ENCODE measurements around the gene SLC6A7. TPM values are rescaled to one million over a fixed set of nuclear protein-coding genes. Genes with fewer than 3 reads are reported as not detected.

Gene SLC6A7
- total RNA-seq, 1 experiment from 2014 or later = 0.04 TPM

- no peak for DNase-seq (ENCODE audit: low spot score)
- ChIA-PET POLR2A (no interaction called here), CTCF (interaction anchor here (2.4 kb wide), 1 partner anchor 73 kb away, joined by 7 read pairs; no protein-coding TSS in a partner anchor)
- Mint-ChIP-seq H3K4me1 (no peaks in the 10 kb centered on the region), H3K9me3 (no peaks in the 10 kb centered on the region), H3K27ac (no peak overlapping the region), H3K27me3 (ENCODE audit: low read depth) (no peaks in the 10 kb centered on the region), H3K36me3 (no peaks in the 10 kb centered on the region), H3K4me3 (no peak overlapping the region)
- TF ChIP-seq SP1 (CRISPR knock-in tag; conservative IDR thresholded peaks at IDR 0.05) = no peak
- no peak for TF ChIP-seq MLX (CRISPR knock-in tag; IDR thresholded peaks at IDR 0.05)
- ATAC-seq = no peak
Measured at GRCh38 chr5:150248946-150249345, 59.1 kb downstream of the SLC6A7 start.

GRCh38 chr5:150249744-150250143 is 59.9 kb downstream of the SLC6A7 start:
- H3K36me3 Mint-ChIP-seq = no peaks in the 10 kb centered on the region
- no peaks in the 10 kb centered on the region for H3K27me3 Mint-ChIP-seq (ENCODE audit: low read depth)
- CTCF ChIA-PET = interaction anchor here (2.4 kb wide), 1 partner anchor 74 kb away, joined by 7 read pairs; no protein-coding TSS in a partner anchor
- TF ChIP-seq ZNF138 (CRISPR knock-in tag; conservative IDR thresholded peaks at IDR 0.05) = no peak
- no peak overlapping the region for H3K4me3 Mint-ChIP-seq
- no peaks in the 10 kb centered on the region for H3K9me3 Mint-ChIP-seq
- ATAC-seq = no peak
- H3K4me1 Mint-ChIP-seq = no peaks in the 10 kb centered on the region
- POLR2A ChIA-PET = no interaction called here
- no peak for DNase-seq (ENCODE audit: low spot score)
- H3K27ac Mint-ChIP-seq = no peak overlapping the region

- TF ChIP-seq ZNF317 (CRISPR knock-in tag; IDR thresholded peaks at IDR 0.05; ENCODE audit: borderline replicate concordance, low read depth) (no peak), TEAD1 (CRISPR knock-in tag; IDR thresholded peaks at IDR 0.05) (no peak)
- no peak for ATAC-seq
- POLR2A ChIA-PET = interaction anchor here (0.6 kb wide), 1 partner anchor 85 kb away, joined by 3 read pairs; the partner anchor contains the start of gene CDX1
- Mint-ChIP-seq H3K27ac (no peak overlapping the region), H3K27me3 (ENCODE audit: low read depth) (no peaks in the 10 kb centered on the region), H3K4me3 (no peak overlapping the region), H3K36me3 (no peaks in the 10 kb centered on the region), H3K4me1 (peaks cover 5% of the 10 kb centered on the region), H3K9me3 (no peaks in the 10 kb centered on the region)
- no peak for DNase-seq (ENCODE audit: low spot score)
- CTCF ChIA-PET = no interaction called here
Measured at GRCh38 chr5:150251504-150251903, 61.6 kb downstream of the SLC6A7 start.

GRCh38 chr5:150252489-150252888 is 62.6 kb downstream of the SLC6A7 start:
- no peak for TF ChIP-seq IRF1 (CRISPR knock-in tag; IDR thresholded peaks at IDR 0.05)
- no peak for TF ChIP-seq E2F5 (CRISPR knock-in tag; IDR thresholded peaks at IDR 0.05)
- no peak for TF ChIP-seq FOXP4 (CRISPR knock-in tag; IDR thresholded peaks at IDR 0.05)
- no peak for TF ChIP-seq CREM (CRISPR knock-in tag; IDR thresholded peaks at IDR 0.05)
- TF ChIP-seq RELA (CRISPR knock-in tag; IDR thresholded peaks at IDR 0.05; ENCODE audit: borderline replicate concordance) = no peak
- TF ChIP-seq ZNF232 (CRISPR knock-in tag; IDR thresholded peaks at IDR 0.05) = no peak
- no peak for TF ChIP-seq CREB1 (CRISPR knock-in tag; IDR thresholded peaks at IDR 0.05)
- no peak for TF ChIP-seq ZNF121 (CRISPR knock-in tag; IDR thresholded peaks at IDR 0.05)
- no peak for TF ChIP-seq ZNF396 (CRISPR knock-in tag; IDR thresholded peaks at IDR 0.05; ENCODE audit: borderline replicate concordance)
- TF ChIP-seq MYBL2 (CRISPR knock-in tag; IDR thresholded peaks at IDR 0.05) = no peak
- no peak for TF ChIP-seq ATF3 (CRISPR knock-in tag; conservative IDR thresholded peaks at IDR 0.05)
- TF ChIP-seq SMAD4 (CRISPR knock-in tag; IDR thresholded peaks at IDR 0.05) = no peak
- no peak for TF ChIP-seq NR2C2 (CRISPR knock-in tag; IDR thresholded peaks at IDR 0.05)
- TF ChIP-seq ZNF416 (CRISPR knock-in tag; IDR thresholded peaks at IDR 0.05) = no peak
- TF ChIP-seq ZBTB21 (CRISPR knock-in tag; IDR thresholded peaks at IDR 0.05; ENCODE audit: borderline replicate concordance) = no peak
- TF ChIP-seq CBFB (CRISPR knock-in tag; IDR thresholded peaks at IDR 0.05; ENCODE audit: low read depth) = no peak
- TF ChIP-seq SP1 (CRISPR knock-in tag; conservative IDR thresholded peaks at IDR 0.05) = no peak

More at GRCh38 chr5:150252489-150252888, 62.6 kb downstream of the SLC6A7 start:
- no peak for DNase-seq (ENCODE audit: low spot score)
- POLR2A ChIA-PET = no interaction called here
- H3K27ac Mint-ChIP-seq = no peak overlapping the region
- H3K4me1 Mint-ChIP-seq = peaks cover 5% of the 10 kb centered on the region
- no peaks in the 10 kb centered on the region for H3K9me3 Mint-ChIP-seq
- H3K27me3 Mint-ChIP-seq (ENCODE audit: low read depth) = no peaks in the 10 kb centered on the region
- no peaks in the 10 kb centered on the region for H3K36me3 Mint-ChIP-seq
- CTCF ChIA-PET = interaction anchor here (1.2 to 1.5 kb wide), 2 partner anchors 7 to 130 kb away, joined by 3 read pairs; no protein-coding TSS in a partner anchor
- ATAC-seq = no peak
- H3K4me3 Mint-ChIP-seq = no peak overlapping the region

Data from WTC11 (cell line).